HCT116 (cell line): ENCODE data around the gene ACSL6. TPM values are rescaled to one million over a fixed set of nuclear protein-coding genes. Genes with fewer than 3 reads are reported as not detected.

Experiments
- ATAC-seq: fragments of 200-7000 bp; cut with Tn5 transposase; 2 replicates; pipeline ENCODE4 v1.9.1; 2020; ENCODE audit warnings: mild to moderate bottlenecking, moderate library complexity
- BruUV-seq: library from RNA; stranded (reverse); fragments of 400-500 nt; replicated peaks from 2 replicates; lab custom pipeline; 2021; lab: Mats Ljungman, UMichigan
- CTCF ChIA-PET: fragments of 300-600 bp; sonication (Branson Sonifier 250); formaldehyde crosslinking; loops from one replicate; lab custom pipeline; 2021; ENCODE audit warnings: antibody characterized with exemption; lab: Charles Lee
- POLR2A ChIA-PET: fragments of 300-600, 350-600 bp; sonication (Branson Sonifier 250); formaldehyde crosslinking; loops from one replicate; lab custom pipeline; 2021; ENCODE audit warnings: antibody characterized with exemption; lab: Charles Lee
- RAD21 ChIA-PET, 2 experiments: fragments of 300-600 bp; sonication (Branson Sonifier 250); formaldehyde crosslinking; loops; one replicate each; lab custom pipeline; 2023; ENCODE audit warnings: low total read pairs in 2 of 2; ENCODE audit not compliant: uncharacterized antibody in 2 of 2, unreplicated experiment in 2 of 2, low non-redundant PET in 1 of 2; lab: Charles Lee
- DNase-seq: peaks from one replicate; pipeline ENCODE4 v3.0.0-alpha.2; 2010; ENCODE audit warnings: low read depth, low spot score
- H2AFZ ChIP-seq: fragments of 200-600 bp; shearing (Covaris generic), sonication (generic); 2 replicates; pipeline ENCODE4 v1.6.1; 2017; ENCODE audit warnings: low read depth, mixed run types, mixed read lengths, antibody characterized with exemption, low read length; ENCODE audit not compliant: poor library complexity, severe bottlenecking
- H3K27ac ChIP-seq: 2 replicates; pipeline ENCODE4 v1.5.1; 2012; ENCODE audit warnings: low read depth, low read length
- H3K27me3 ChIP-seq: fragments of 200-600 bp; sonication (generic); 2 replicates; pipeline ENCODE4 v1.6.1; 2016; ENCODE audit warnings: mixed run types, low read length, mixed read lengths; ENCODE audit not compliant: insufficient read depth
- H3K36me3 ChIP-seq, 2 experiments: fragments of 200-500 bp in 1 of 2; fragments of 200-600 bp in 1 of 2; sonication (Bioruptor generic) in 1 of 2; sonication (generic) in 1 of 2; 2 replicates each; pipeline versions ENCODE4 v1.5.1 to v1.6.1; 2014 to 2016; ENCODE audit warnings: low read length in 2 of 2, inconsistent platforms in 1 of 2, mixed read lengths in 1 of 2, mixed run types in 1 of 2; ENCODE audit not compliant: insufficient read depth in 2 of 2, control insufficient read depth in 1 of 2
- H3K4me1 ChIP-seq, 2 experiments: fragments of 200-600 bp in 1 of 2; sonication (generic) in 1 of 2; 2 replicates each; pipeline versions ENCODE4 v1.5.1 to v1.6.1; 2012 to 2017; ENCODE audit warnings: low read length in 2 of 2, inconsistent platforms in 1 of 2, mild to moderate bottlenecking in 1 of 2, mixed read lengths in 1 of 2, mixed run types in 1 of 2, moderate library complexity in 1 of 2; ENCODE audit not compliant: insufficient read depth in 2 of 2, control insufficient read depth in 1 of 2
- H3K4me2 ChIP-seq: fragments of 200-600 bp; sonication (generic); 2 replicates; pipeline ENCODE4 v1.6.1; 2017; ENCODE audit warnings: mixed run types, low read length, mixed read lengths
- H3K4me3 ChIP-seq, 2 experiments: fragments of 200-600 bp in 1 of 2; sonication (generic) in 1 of 2; replicated peaks in 1 of 2; 2 replicates each; pipeline ENCODE4 v1.5.1; 2011 to 2016; ENCODE audit warnings: low read length in 2 of 2, control low read depth in 1 of 2, low read depth in 1 of 2, mild to moderate bottlenecking in 1 of 2, mixed read lengths in 1 of 2, mixed run types in 1 of 2
- H3K79me2 ChIP-seq: fragments of 200-600 bp; sonication (generic); 2 replicates; pipeline ENCODE4 v1.6.1; 2017; ENCODE audit warnings: mild to moderate bottlenecking, mixed run types, low read length, moderate library complexity, mixed read lengths; ENCODE audit not compliant: insufficient read depth
- H3K9ac ChIP-seq: fragments of 200-600 bp; sonication (generic); 2 replicates; pipeline ENCODE4 v1.6.1; 2016; ENCODE audit warnings: low read length, mixed read lengths
- H3K9me2 ChIP-seq: fragments of 200-600 bp; sonication (generic), shearing (Covaris generic); 2 replicates; pipeline ENCODE4 v1.6.1; 2017; ENCODE audit warnings: mixed run types, mild to moderate bottlenecking, moderate library complexity; ENCODE audit not compliant: insufficient read depth
- H3K9me3 ChIP-seq, 2 experiments: fragments of 200-500 bp in 1 of 2; fragments of 200-600 bp in 1 of 2; sonication (Bioruptor generic) in 1 of 2; sonication (generic) in 1 of 2; 2 replicates each; pipeline ENCODE4 v1.6.1; 2014 to 2017; ENCODE audit warnings: low read length in 2 of 2, mixed read lengths in 2 of 2, inconsistent platforms in 1 of 2, low read depth in 1 of 2, mild to moderate bottlenecking in 1 of 2, mixed run types in 1 of 2, moderate library complexity in 1 of 2; ENCODE audit not compliant: control insufficient read depth in 1 of 2, insufficient read depth in 1 of 2
- H4K20me1 ChIP-seq: fragments of 200-600 bp; sonication (generic), shearing (Covaris generic); 2 replicates; pipeline ENCODE4 v1.6.1; 2017; ENCODE audit warnings: mixed run types, mild to moderate bottlenecking, moderate library complexity; ENCODE audit not compliant: insufficient read depth
- CBX3 ChIP-seq: IDR thresholded peaks from 2 replicates; pipeline ENCODE4 v1.6.1; 2012; ENCODE audit warnings: low read depth
- CEBPB ChIP-seq: IDR thresholded peaks from 2 replicates; pipeline ENCODE4 v1.6.1; 2012; ENCODE audit warnings: low read depth
- EGR1 ChIP-seq: IDR thresholded peaks from 2 replicates; pipeline ENCODE4 v1.6.1; 2012; ENCODE audit warnings: low read depth
- ELF1 ChIP-seq: IDR thresholded peaks from 2 replicates; pipeline ENCODE4 v1.6.1; 2012; ENCODE audit warnings: low read depth, borderline replicate concordance
- EZH2 ChIP-seq: fragments of 200-600 bp; sonication (generic); IDR thresholded peaks from 2 replicates; pipeline ENCODE4 v1.6.1; 2017; ENCODE audit warnings: antibody characterized with exemption, mixed run types
- EZH2phosphoT487 ChIP-seq: fragments of 200-600 bp; IDR thresholded peaks from 2 replicates; pipeline ENCODE4 v1.6.1; 2018; ENCODE audit warnings: antibody characterized with exemption, borderline replicate concordance
- FOSL1 ChIP-seq: IDR thresholded peaks from 2 replicates; pipeline ENCODE4 v1.6.1; 2012; ENCODE audit warnings: low read depth
- JUND ChIP-seq: IDR thresholded peaks from 2 replicates; pipeline ENCODE4 v1.6.1; 2012
- POLR2A ChIP-seq: IDR thresholded peaks from 2 replicates; pipeline ENCODE4 v1.7.0; 2011; ENCODE audit warnings: borderline replicate concordance; ENCODE audit not compliant: insufficient read depth, insufficient read length; ENCODE audit errors: extremely low read depth
- POLR2AphosphoS5 ChIP-seq: IDR thresholded peaks from 2 replicates; pipeline ENCODE4 v1.6.1; 2011; ENCODE audit warnings: mild to moderate bottlenecking, low read depth, low read length, moderate library complexity
- RAD21 ChIP-seq: IDR thresholded peaks from 2 replicates; pipeline ENCODE4 v1.6.1; 2012; ENCODE audit warnings: low read depth, mild to moderate bottlenecking
- SIN3A ChIP-seq: IDR thresholded peaks from 2 replicates; pipeline ENCODE4 v1.6.1; 2012; ENCODE audit warnings: low read depth
- ZFX ChIP-seq: fragments of 450-650 bp; IDR thresholded peaks from 2 replicates; pipeline ENCODE4 v1.6.1; 2017
- intact Hi-C: fragments of 100-400 bp; cut with micrococcal nuclease; formaldehyde crosslinking; loops from 2 replicates; pipeline ENCODE4 v1.10.0; 2022
- total RNA-seq: library from RNA; stranded (reverse); gene quantifications from one replicate; pipeline ENCODE4 v1.2.1, GENCODE V29; 2021; ENCODE audit not compliant: unreplicated experiment
- TF ChIP-seq, protein P1 (sequence below): IDR thresholded peaks from 2 replicates; pipeline ENCODE4 v1.6.1; 2011; ENCODE audit warnings: mild to moderate bottlenecking, low read length, moderate library complexity; ENCODE audit not compliant: insufficient replicate concordance; ENCODE audit errors: extremely low read depth
- TF ChIP-seq, protein P2 (sequence below): IDR thresholded peaks from 2 replicates; pipeline ENCODE4 v1.6.1; 2012
- TF ChIP-seq, protein P3 (sequence below): IDR thresholded peaks from 2 replicates; pipeline ENCODE4 v1.6.1; 2012; ENCODE audit warnings: low read depth
- TF ChIP-seq, protein P4 (sequence below): IDR thresholded peaks from 2 replicates; pipeline ENCODE4 v1.6.1; 2012

The ACSL6 gene
- total RNA-seq, 1 experiment from 2014 or later = 2.3 TPM

DNA sequence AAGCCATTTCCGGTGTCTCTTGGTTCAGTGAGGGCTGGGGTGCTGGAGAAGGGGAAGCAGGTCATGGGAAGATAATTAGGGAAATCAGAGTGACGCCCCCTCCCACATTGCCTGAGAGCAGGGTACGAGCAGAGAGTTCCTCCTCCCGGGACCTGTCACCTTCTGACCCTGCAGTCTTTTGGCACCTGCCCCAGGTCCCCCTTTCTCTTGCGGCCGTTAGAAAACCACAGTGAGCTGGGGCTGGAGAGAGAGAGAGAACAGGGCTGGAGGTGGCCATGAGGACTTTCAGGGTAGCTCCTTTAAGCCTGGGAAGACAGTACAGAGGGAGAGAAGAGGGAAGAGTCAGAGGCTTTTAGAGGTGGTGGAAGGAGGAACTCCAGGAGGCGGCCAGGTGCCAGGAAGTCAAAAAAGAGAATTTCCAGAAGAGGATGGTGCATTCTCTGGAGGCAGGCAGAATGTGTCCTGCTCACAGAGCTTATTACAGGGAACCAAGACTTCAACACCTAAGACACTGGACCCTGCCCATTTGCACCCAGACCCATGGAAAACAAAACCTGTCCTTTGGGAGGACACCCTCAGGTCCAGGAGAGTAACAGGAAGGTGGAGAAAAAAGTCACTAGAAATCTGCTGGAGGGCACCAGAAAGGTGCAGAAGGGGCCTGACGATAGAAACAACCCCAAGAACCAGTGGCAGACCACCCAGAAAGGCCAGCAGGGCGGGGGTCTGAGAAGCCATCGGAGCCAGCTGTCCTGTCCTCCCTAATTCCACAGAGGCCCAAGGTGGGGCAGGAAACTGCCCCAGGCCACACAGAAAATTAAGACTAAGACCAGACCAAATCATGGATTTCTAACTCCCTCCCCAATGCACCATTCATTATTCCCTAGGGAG lies 6.5 kb upstream of the ACSL6 start:
- ATAC-seq (no peak), DNase-seq (no peak)
- Histone ChIP-seq H3K4me1 (no peaks in the 10 kb centered on the region), H3K36me3 (no peaks in the 10 kb centered on the region), H3K27ac (no peak overlapping the region), H3K27me3 (peaks cover 18% of the 10 kb centered on the region; the same call in 1 of the 2 replicates), H3K9me3 (no peaks in the 10 kb centered on the region), H3K9ac (no peak overlapping the region), H3K4me2 (no peak overlapping the region), H3K4me3 (no peak overlapping the region), H4K20me1 (no peaks in the 10 kb centered on the region), H3K79me2 (no peaks in the 10 kb centered on the region), H2AFZ (no peak overlapping the region), H3K9me2 (no peaks in the 10 kb centered on the region)
- intact Hi-C loops = no loop called here
- ChIA-PET RAD21 (no interaction called here), CTCF (interaction anchor here (1.2 kb wide), 1 partner anchor 10 kb away, joined by 3 read pairs; no protein-coding TSS in a partner anchor), POLR2A (no interaction called here)
- BruUV-seq = no TSS peak
- TF ChIP-seq EZH2phosphoT487 (no peak), ELF1 (no peak), POLR2AphosphoS5 (no peak), ZFX (no peak), FOSL1 (no peak), RAD21 (no peak), CBX3 (no peak), POLR2A (no peak), CEBPB (no peak), SIN3A (no peak), EZH2 (no peak), JUND (no peak), EGR1 (no peak)
- TF ChIP-seq, protein P1, sequence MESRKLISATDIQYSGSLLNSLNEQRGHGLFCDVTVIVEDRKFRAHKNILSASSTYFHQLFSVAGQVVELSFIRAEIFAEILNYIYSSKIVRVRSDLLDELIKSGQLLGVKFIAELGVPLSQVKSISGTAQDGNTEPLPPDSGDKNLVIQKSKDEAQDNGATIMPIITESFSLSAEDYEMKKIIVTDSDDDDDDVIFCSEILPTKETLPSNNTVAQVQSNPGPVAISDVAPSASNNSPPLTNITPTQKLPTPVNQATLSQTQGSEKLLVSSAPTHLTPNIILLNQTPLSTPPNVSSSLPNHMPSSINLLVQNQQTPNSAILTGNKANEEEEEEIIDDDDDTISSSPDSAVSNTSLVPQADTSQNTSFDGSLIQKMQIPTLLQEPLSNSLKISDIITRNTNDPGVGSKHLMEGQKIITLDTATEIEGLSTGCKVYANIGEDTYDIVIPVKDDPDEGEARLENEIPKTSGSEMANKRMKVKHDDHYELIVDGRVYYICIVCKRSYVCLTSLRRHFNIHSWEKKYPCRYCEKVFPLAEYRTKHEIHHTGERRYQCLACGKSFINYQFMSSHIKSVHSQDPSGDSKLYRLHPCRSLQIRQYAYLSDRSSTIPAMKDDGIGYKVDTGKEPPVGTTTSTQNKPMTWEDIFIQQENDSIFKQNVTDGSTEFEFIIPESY = no peak
- TF ChIP-seq, protein P2, sequence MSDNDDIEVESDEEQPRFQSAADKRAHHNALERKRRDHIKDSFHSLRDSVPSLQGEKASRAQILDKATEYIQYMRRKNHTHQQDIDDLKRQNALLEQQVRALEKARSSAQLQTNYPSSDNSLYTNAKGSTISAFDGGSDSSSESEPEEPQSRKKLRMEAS = no peak
- TF ChIP-seq, protein P3, sequence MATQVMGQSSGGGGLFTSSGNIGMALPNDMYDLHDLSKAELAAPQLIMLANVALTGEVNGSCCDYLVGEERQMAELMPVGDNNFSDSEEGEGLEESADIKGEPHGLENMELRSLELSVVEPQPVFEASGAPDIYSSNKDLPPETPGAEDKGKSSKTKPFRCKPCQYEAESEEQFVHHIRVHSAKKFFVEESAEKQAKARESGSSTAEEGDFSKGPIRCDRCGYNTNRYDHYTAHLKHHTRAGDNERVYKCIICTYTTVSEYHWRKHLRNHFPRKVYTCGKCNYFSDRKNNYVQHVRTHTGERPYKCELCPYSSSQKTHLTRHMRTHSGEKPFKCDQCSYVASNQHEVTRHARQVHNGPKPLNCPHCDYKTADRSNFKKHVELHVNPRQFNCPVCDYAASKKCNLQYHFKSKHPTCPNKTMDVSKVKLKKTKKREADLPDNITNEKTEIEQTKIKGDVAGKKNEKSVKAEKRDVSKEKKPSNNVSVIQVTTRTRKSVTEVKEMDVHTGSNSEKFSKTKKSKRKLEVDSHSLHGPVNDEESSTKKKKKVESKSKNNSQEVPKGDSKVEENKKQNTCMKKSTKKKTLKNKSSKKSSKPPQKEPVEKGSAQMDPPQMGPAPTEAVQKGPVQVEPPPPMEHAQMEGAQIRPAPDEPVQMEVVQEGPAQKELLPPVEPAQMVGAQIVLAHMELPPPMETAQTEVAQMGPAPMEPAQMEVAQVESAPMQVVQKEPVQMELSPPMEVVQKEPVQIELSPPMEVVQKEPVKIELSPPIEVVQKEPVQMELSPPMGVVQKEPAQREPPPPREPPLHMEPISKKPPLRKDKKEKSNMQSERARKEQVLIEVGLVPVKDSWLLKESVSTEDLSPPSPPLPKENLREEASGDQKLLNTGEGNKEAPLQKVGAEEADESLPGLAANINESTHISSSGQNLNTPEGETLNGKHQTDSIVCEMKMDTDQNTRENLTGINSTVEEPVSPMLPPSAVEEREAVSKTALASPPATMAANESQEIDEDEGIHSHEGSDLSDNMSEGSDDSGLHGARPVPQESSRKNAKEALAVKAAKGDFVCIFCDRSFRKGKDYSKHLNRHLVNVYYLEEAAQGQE = no peak
- TF ChIP-seq, protein P4, sequence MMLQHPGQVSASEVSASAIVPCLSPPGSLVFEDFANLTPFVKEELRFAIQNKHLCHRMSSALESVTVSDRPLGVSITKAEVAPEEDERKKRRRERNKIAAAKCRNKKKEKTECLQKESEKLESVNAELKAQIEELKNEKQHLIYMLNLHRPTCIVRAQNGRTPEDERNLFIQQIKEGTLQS = no peak
